MM.1S (cell line): Measurements from ENCODE around the gene NPEPPS.
A peak's percentile ranks its signal among the peaks of the same experiment; 100 is the strongest.

ENCODE experiments used
- DNase-seq: peaks from one replicate; pipeline ENCODE4 v3.0.0-alpha.2; 2015
- H2AFZ ChIP-seq: fragments of 300-600 bp; sonication (generic); 2 replicates; pipeline ENCODE4 v1.6.0; 2016; ENCODE audit warnings: antibody characterized with exemption, low read length
- H3F3A ChIP-seq: fragments of 300-600 bp; sonication (generic); 2 replicates; pipeline ENCODE4 v1.6.1; 2016; ENCODE audit warnings: mild to moderate bottlenecking, antibody characterized with exemption, low read length, moderate library complexity, mixed read lengths; ENCODE audit not compliant: insufficient read depth
- H3K27ac ChIP-seq: fragments of 300-600 bp; sonication (generic); 2 replicates; pipeline ENCODE4 v1.5.1; 2016; ENCODE audit warnings: mild to moderate bottlenecking, low read length
- H3K27me3 ChIP-seq: fragments of 300-600 bp; sonication (generic); replicated peaks from 2 replicates; pipeline ENCODE4 v1.6.0; 2016; ENCODE audit warnings: low read length; ENCODE audit not compliant: insufficient read depth
- H3K36me3 ChIP-seq: fragments of 300-600 bp; sonication (generic); replicated peaks from 2 replicates; pipeline ENCODE4 v1.6.1; 2016; ENCODE audit warnings: mild to moderate bottlenecking, low read length, mixed read lengths; ENCODE audit not compliant: insufficient read depth
- H3K4me1 ChIP-seq: fragments of 300-600 bp; sonication (generic); 2 replicates; pipeline ENCODE4 v1.6.1; 2016; ENCODE audit warnings: low read length, mixed read lengths
- H3K4me2 ChIP-seq: fragments of 300-600 bp; sonication (generic); 2 replicates; pipeline ENCODE4 v1.6.0; 2016; ENCODE audit warnings: low read depth, low read length
- H3K4me3 ChIP-seq: fragments of 300-600 bp; sonication (generic); 2 replicates; pipeline ENCODE4 v1.5.1; 2016; ENCODE audit warnings: low read length, mixed read lengths
- H3K79me2 ChIP-seq: fragments of 300-600 bp; sonication (generic); 2 replicates; pipeline ENCODE4 v1.6.1; 2016; ENCODE audit warnings: mixed run types, low read length, mixed read lengths
- H3K9ac ChIP-seq: fragments of 300-600 bp; sonication (generic); 2 replicates; pipeline ENCODE4 v1.6.1; 2016; ENCODE audit warnings: low read length, mixed read lengths
- H3K9me2 ChIP-seq: fragments of 300-600 bp; sonication (generic); replicated peaks from 2 replicates; pipeline ENCODE4 v1.6.1; 2016; ENCODE audit warnings: mild to moderate bottlenecking, low read length, mixed read lengths; ENCODE audit not compliant: insufficient read depth
- H3K9me3 ChIP-seq: fragments of 300-600 bp; sonication (generic); replicated peaks from 2 replicates; pipeline ENCODE4 v1.6.1; 2016; ENCODE audit warnings: mild to moderate bottlenecking, low read length, mixed read lengths; ENCODE audit not compliant: insufficient read depth
- H4K20me1 ChIP-seq: fragments of 300-600 bp; sonication (generic); 2 replicates; pipeline ENCODE4 v1.6.1; 2016; ENCODE audit warnings: mild to moderate bottlenecking, low read length, moderate library complexity, mixed read lengths; ENCODE audit not compliant: insufficient read depth
- CTCF ChIP-seq: fragments of 300-600 bp; sonication (generic); IDR thresholded peaks from 2 replicates; pipeline ENCODE4 v1.5.1; 2016; ENCODE audit warnings: antibody characterized with exemption, low read length, mixed read lengths
- EZH2 ChIP-seq: fragments of 300-600 bp; sonication (generic); optimal IDR thresholded peaks from 2 replicates; pipeline ENCODE3; 2017; ENCODE audit warnings: low read depth, mild to moderate bottlenecking, antibody characterized with exemption, low read length, mixed read lengths
- EZH2phosphoT487 ChIP-seq: fragments of 300-600 bp; sonication (generic); IDR thresholded peaks from 2 replicates; pipeline ENCODE4 v1.6.1; 2018; ENCODE audit warnings: antibody characterized with exemption, low read length

NPEPPS gene

GRCh38 chr17:47649972-47650524, 119.1 kb downstream of the NPEPPS start:
- peak overlapping the region; percentile 86 for H3K27ac ChIP-seq
- no peaks in the 10 kb centered on the region for H3K27me3 ChIP-seq
- peaks cover 45% of the 10 kb centered on the region for H3K79me2 ChIP-seq
- peaks cover 43% of the 10 kb centered on the region for H3F3A ChIP-seq
- TF ChIP-seq CTCF = no peak
- no peak for TF ChIP-seq EZH2phosphoT487
- no peak for TF ChIP-seq EZH2
- peaks cover 8% of the 10 kb centered on the region; the same call in 1 of the 2 replicates for H4K20me1 ChIP-seq
- H3K4me2 ChIP-seq = no peak overlapping the region
- H3K9me2 ChIP-seq = no peaks in the 10 kb centered on the region
- H3K9me3 ChIP-seq = no peaks in the 10 kb centered on the region
- H3K36me3 ChIP-seq = peaks cover 17% of the 10 kb centered on the region
- peaks cover 40% of the 10 kb centered on the region for H3K4me1 ChIP-seq
- peak overlapping the region; percentile 81; the same call in 1 of the 2 replicates for H3K9ac ChIP-seq
- H3K4me3 ChIP-seq = peak overlapping the region; percentile 76
- no peak overlapping the region for H2AFZ ChIP-seq
- DNase-seq = peak; percentile 61

- peak overlapping the region; percentile 70 for H3K4me2 ChIP-seq
- peak overlapping the region; percentile 76 for H3K4me3 ChIP-seq
- no peaks in the 10 kb centered on the region for H3K9me2 ChIP-seq
- H3F3A ChIP-seq = peaks cover 45% of the 10 kb centered on the region
- peak; percentile 98 for DNase-seq
- H3K79me2 ChIP-seq = peaks cover 53% of the 10 kb centered on the region
- H3K4me1 ChIP-seq = peaks cover 48% of the 10 kb centered on the region
- TF ChIP-seq EZH2 (no peak), EZH2phosphoT487 (no peak), CTCF (no peak)
- peak overlapping the region; percentile 86; the same call in 1 of the 2 replicates for H3K27ac ChIP-seq
- H3K27me3 ChIP-seq = no peaks in the 10 kb centered on the region
- H4K20me1 ChIP-seq = peaks cover 13% of the 10 kb centered on the region; the same call in 1 of the 2 replicates
- H3K36me3 ChIP-seq = peaks cover 19% of the 10 kb centered on the region
- no peak overlapping the region for H2AFZ ChIP-seq
- no peaks in the 10 kb centered on the region for H3K9me3 ChIP-seq
- H3K9ac ChIP-seq = peak overlapping the region; percentile 85
Observed at GRCh38 chr17:47650525-47651522, 119.9 kb downstream of the NPEPPS start.

- H3K9me3 ChIP-seq = no peaks in the 10 kb centered on the region
- peaks cover 53% of the 10 kb centered on the region for H3K4me1 ChIP-seq
- no peaks in the 10 kb centered on the region for H3K27me3 ChIP-seq
- peaks cover 51% of the 10 kb centered on the region for H3F3A ChIP-seq
- peak overlapping the region; percentile 70 for H3K4me2 ChIP-seq
- no peak for DNase-seq
- no peak overlapping the region for H3K27ac ChIP-seq
- no peaks in the 10 kb centered on the region for H3K9me2 ChIP-seq
- peak overlapping the region; percentile 73 for H3K4me3 ChIP-seq
- TF ChIP-seq CTCF (no peak), EZH2phosphoT487 (no peak), EZH2 (no peak)
- peaks cover 19% of the 10 kb centered on the region for H3K36me3 ChIP-seq
- H3K9ac ChIP-seq = peak overlapping the region; percentile 85; the same call in 1 of the 2 replicates
- H2AFZ ChIP-seq = no peak overlapping the region
- peaks cover 62% of the 10 kb centered on the region for H3K79me2 ChIP-seq
- H4K20me1 ChIP-seq = peaks cover 16% of the 10 kb centered on the region; the same call in 1 of the 2 replicates
Observed at GRCh38 chr17:47651704-47652103, 120.8 kb downstream of the NPEPPS start.
